H1 (cell line): ENCODE results near the gene HRCT1. TPM values are rescaled to one million over a fixed set of nuclear protein-coding genes. Genes with fewer than 3 reads are reported as not detected.

Experiments used
- CTCF ChIA-PET: fragments of 300-600 bp; sonication (Branson Sonifier 250); formaldehyde crosslinking; loops from one replicate; lab custom pipeline; 2021; ENCODE audit not compliant: partially characterized antibody; lab: Charles Lee
- POLR2A ChIA-PET: fragments of 300-600 bp; sonication (Branson Sonifier 250); formaldehyde crosslinking; loops from one replicate; lab custom pipeline; 2021; ENCODE audit warnings: inconsistent platforms; ENCODE audit not compliant: partially characterized antibody; lab: Charles Lee
- DNase-seq, 2 experiments: peaks; one replicate each; pipeline versions ENCODE4 v3.0.0 to v3.0.0-alpha.2; 2010 to 2022; ENCODE audit warnings: low spot score in 2 of 2, low read depth in 1 of 2, mixed read lengths in 1 of 2
- FAIRE-seq: peaks from 2 replicates; lab custom pipeline; 2011; peaks lifted over from hg19 to GRCh38; lab: Jason Lieb, UNC
- H2AFZ ChIP-seq: 2 replicates; pipeline ENCODE4 v1.8.1; 2012; ENCODE audit warnings: low read length, inconsistent platforms
- H2AK5ac ChIP-seq: 2 replicates; pipeline ENCODE4 v1.6.1; 2013; ENCODE audit warnings: low read depth, low read length
- H2BK120ac ChIP-seq: replicated peaks from 2 replicates; pipeline ENCODE3; 2013; ENCODE audit warnings: low read depth, low read length, inconsistent platforms
- H2BK12ac ChIP-seq: 2 replicates; pipeline ENCODE4 v1.6.1; 2013; ENCODE audit warnings: low read depth, low read length
- H2BK15ac ChIP-seq: 2 replicates; pipeline ENCODE4 v1.6.1; 2013; ENCODE audit warnings: low read length
- H2BK20ac ChIP-seq: 2 replicates; pipeline ENCODE4 v1.6.1; 2013; ENCODE audit warnings: low read length
- H2BK5ac ChIP-seq: 2 replicates; pipeline ENCODE4 v1.6.1; 2013; ENCODE audit warnings: low read depth, low read length
- H3K14ac ChIP-seq: 2 replicates; pipeline ENCODE4 v1.6.1; 2013; ENCODE audit warnings: inconsistent platforms; ENCODE audit not compliant: insufficient read length
- H3K18ac ChIP-seq: 2 replicates; pipeline ENCODE4 v1.6.1; 2013; ENCODE audit warnings: low read length; ENCODE audit errors: extremely low read depth
- H3K23ac ChIP-seq: 2 replicates; pipeline ENCODE4 v1.6.1; 2013; ENCODE audit warnings: inconsistent platforms; ENCODE audit not compliant: insufficient read length
- H3K23me2 ChIP-seq: 2 replicates; pipeline ENCODE4 v1.6.1; 2013; ENCODE audit warnings: low read depth, low read length
- H3K27ac ChIP-seq: 2 replicates; pipeline ENCODE4 v1.6.1; 2011; ENCODE audit warnings: low read depth, low read length, inconsistent platforms
- H3K27me3 ChIP-seq, 4 experiments: replicated peaks in 1 of 4; 1 replicate in 1 of 4; 2 replicates in 3 of 4; pipeline versions ENCODE4 v1.6.1 to v1.8.1; 2011 to 2013; ENCODE audit warnings: low read length in 3 of 4, mild to moderate bottlenecking in 3 of 4, inconsistent platforms in 2 of 4, mixed read lengths in 2 of 4, moderate library complexity in 1 of 4; ENCODE audit not compliant: control insufficient read depth in 3 of 4, insufficient read depth in 3 of 4; ENCODE audit errors: extremely low read depth in 1 of 4
- H3K36me3 ChIP-seq, 4 experiments: 2 replicates each; pipeline versions ENCODE4 v1.6.1 to v1.8.1; 2011 to 2013; ENCODE audit warnings: mild to moderate bottlenecking in 4 of 4, low read length in 3 of 4, moderate library complexity in 2 of 4, control low read depth in 1 of 4, inconsistent platforms in 1 of 4; ENCODE audit not compliant: insufficient read depth in 4 of 4, control insufficient read depth in 2 of 4
- H3K4ac ChIP-seq: replicated peaks from 2 replicates; pipeline ENCODE3; 2013; ENCODE audit warnings: low read length, low read depth, mixed read lengths, inconsistent platforms; ENCODE audit not compliant: insufficient read length
- H3K4me1 ChIP-seq, 4 experiments: replicated peaks in 1 of 4; 1 replicate in 1 of 4; 2 replicates in 3 of 4; pipeline versions ENCODE4 v1.6.1 to v1.8.1; 2011 to 2013; ENCODE audit warnings: low read length in 3 of 4, inconsistent platforms in 2 of 4, mixed read lengths in 1 of 4; ENCODE audit not compliant: insufficient read depth in 4 of 4, control insufficient read depth in 3 of 4
- H3K4me2 ChIP-seq, 2 experiments: 2 replicates each; pipeline versions ENCODE4 v1.6.1 to v1.8.1; 2011 to 2013; ENCODE audit warnings: low read depth in 2 of 2, low read length in 2 of 2, control low read depth in 1 of 2, inconsistent platforms in 1 of 2, mild to moderate bottlenecking in 1 of 2; ENCODE audit not compliant: insufficient read depth in 1 of 2
- H3K4me3 ChIP-seq, 4 experiments: fragments of 200-600, 300-600 bp in 1 of 4; sonication (generic), shearing (Covaris generic), sonication (Bioruptor Twin) in 1 of 4; 2 replicates each; pipeline versions ENCODE4 v1.5.1 to v1.8.1; 2011 to 2016; ENCODE audit warnings: low read length in 4 of 4, low read depth in 3 of 4, control low read depth in 2 of 4, inconsistent platforms in 2 of 4, mild to moderate bottlenecking in 2 of 4, mixed read lengths in 1 of 4, moderate library complexity in 1 of 4; ENCODE audit not compliant: insufficient read depth in 2 of 4; ENCODE audit errors: extremely low read depth in 1 of 4
- H3K56ac ChIP-seq: replicated peaks from 2 replicates; pipeline ENCODE3; 2013; ENCODE audit warnings: low read depth, mild to moderate bottlenecking, mixed read lengths, low read length, inconsistent platforms; ENCODE audit not compliant: insufficient read length
- H3K79me1 ChIP-seq: 2 replicates; pipeline ENCODE4 v1.6.1; 2013; ENCODE audit warnings: low read depth, low read length, control low read depth
- H3K79me2 ChIP-seq, 2 experiments: 2 replicates each; pipeline versions ENCODE4 v1.6.1 to v1.8.1; 2012 to 2013; ENCODE audit warnings: low read length in 2 of 2, mild to moderate bottlenecking in 2 of 2, inconsistent platforms in 1 of 2; ENCODE audit not compliant: insufficient read depth in 2 of 2, control insufficient read depth in 1 of 2
- H3K9ac ChIP-seq, 4 experiments: replicated peaks in 1 of 4; 1 replicate in 1 of 4; 2 replicates in 3 of 4; pipeline versions ENCODE4 v1.6.1 to v1.8.1; 2011 to 2013; ENCODE audit warnings: low read depth in 3 of 4, low read length in 3 of 4, control low read depth in 2 of 4, mild to moderate bottlenecking in 2 of 4, moderate library complexity in 2 of 4, inconsistent platforms in 1 of 4; ENCODE audit errors: extremely low read depth in 1 of 4
- H3K9me3 ChIP-seq, 2 experiments: 2 replicates each; pipeline versions ENCODE4 v1.6.1 to v1.8.1; 2012 to 2013; ENCODE audit warnings: mild to moderate bottlenecking in 2 of 2, moderate library complexity in 2 of 2, control low read depth in 1 of 2, inconsistent platforms in 1 of 2, low read depth in 1 of 2, low read length in 1 of 2, mixed read lengths in 1 of 2; ENCODE audit not compliant: insufficient read depth in 2 of 2
- H4K20me1 ChIP-seq, 2 experiments: replicated peaks in 1 of 2; 2 replicates each; pipeline versions ENCODE3 to v1.8.1; 2011 to 2013; ENCODE audit warnings: inconsistent platforms in 2 of 2, low read length in 2 of 2, mild to moderate bottlenecking in 1 of 2; ENCODE audit not compliant: insufficient read depth in 2 of 2, control insufficient read depth in 1 of 2
- H4K5ac ChIP-seq: 2 replicates; pipeline ENCODE4 v1.6.1; 2013; ENCODE audit warnings: low read length, low read depth, mixed read lengths, inconsistent platforms; ENCODE audit not compliant: insufficient read length
- H4K8ac ChIP-seq: 2 replicates; pipeline ENCODE4 v1.8.0; 2013; ENCODE audit warnings: mild to moderate bottlenecking, moderate library complexity, low read length, inconsistent platforms; ENCODE audit not compliant: insufficient read depth; ENCODE audit errors: extremely low read depth
- H4K91ac ChIP-seq: replicated peaks from 2 replicates; pipeline ENCODE3; 2013; ENCODE audit warnings: low read length, mixed read lengths, inconsistent platforms; ENCODE audit not compliant: insufficient read length
- CHD1 ChIP-seq: IDR thresholded peaks from 2 replicates; pipeline ENCODE4 v1.6.1; 2012; ENCODE audit warnings: low read depth, low read length, improper control_type of control experiment
- CTCF ChIP-seq, 3 experiments: IDR thresholded peaks; 1 replicate in 2 of 3; 2 replicates in 1 of 3; pipeline versions ENCODE4 v1.5.1 to v1.6.1; 2011; ENCODE audit warnings: low read length in 3 of 3, mild to moderate bottlenecking in 3 of 3, inconsistent platforms in 2 of 3, low read depth in 1 of 3, moderate library complexity in 1 of 3; ENCODE audit not compliant: insufficient read depth in 1 of 3; ENCODE audit errors: control extremely low read depth in 1 of 3
- E2F6 ChIP-seq: IDR thresholded peaks from 2 replicates; pipeline ENCODE4 v1.6.1; 2012; ENCODE audit warnings: inconsistent platforms
- EGR1 ChIP-seq: IDR thresholded peaks from 2 replicates; pipeline ENCODE4 v1.6.1; 2011; ENCODE audit warnings: low read depth, low read length, borderline replicate concordance
- KDM4A ChIP-seq: IDR thresholded peaks from one replicate; pipeline ENCODE4 v1.7.1; 2012; ENCODE audit warnings: low read depth, mild to moderate bottlenecking, moderate library complexity, low read length, inconsistent platforms; ENCODE audit not compliant: severe bottlenecking
- NANOG ChIP-seq: IDR thresholded peaks from 2 replicates; pipeline ENCODE4 v1.6.1; 2011; ENCODE audit warnings: low read length, low read depth, mild to moderate bottlenecking, inconsistent platforms; ENCODE audit not compliant: insufficient read depth, poor library complexity, severe bottlenecking
- TAF7 ChIP-seq: optimal IDR thresholded peaks from 2 replicates; pipeline ENCODE3; 2011; ENCODE audit warnings: low read depth, mild to moderate bottlenecking, inconsistent platforms, low read length, moderate library complexity, borderline replicate concordance
- WGBS, 2 experiments: shearing (Covaris generic) in 1 of 2; methylation state at CpG; one replicate each; pipeline versions ENCODE4 v1.1.6 to v1.1.7; 2013 to 2015; ENCODE audit warnings: low lambda C conversion rate in 2 of 2, mixed read lengths in 2 of 2, inconsistent platforms in 1 of 2, low coverage in 1 of 2, missing lambda C conversion rate in 1 of 2; ENCODE audit not compliant: insufficient replicate concordance in 2 of 2, insufficient coverage in 1 of 2, insufficient read length in 1 of 2; ENCODE audit errors: extremely low coverage in 1 of 2, missing lambda C conversion rate in 1 of 2; 5-methylcytosine and 5-hydroxymethylcytosine counted together
- polyA plus RNA-seq, 7 experiments: library from polyadenylated mRNA; depleted of rRNA in 3 of 7; stranded (reverse) in 5 of 7; unstranded in 2 of 7; fragments of >200 nt in 5 of 7; fragments of 200-250 nt in 2 of 7; gene quantifications; 1 replicate in 5 of 7; 2 replicates in 1 of 7; 4 replicates in 1 of 7; pipeline versions ENCODE4 v1.2.1 to v1.2.3, GENCODE V29; 2011 to 2013; ENCODE audit warnings: missing spikeins in 2 of 7, mixed read lengths in 2 of 7
- total RNA-seq: library from RNA; stranded (reverse); fragmentation: NEBNext Ultra II Directional; extraction: Animal tissue kit (Norgen Biotek cat#: 25700); gene quantifications from 2 replicates; pipeline ENCODE4 v1.2.1, GENCODE V29; 2021

HRCT1 gene
- total and polyA plus RNA-seq, 2 of the 8 experiments (the other 6 are each of a cell fraction or from before 2014, with no cell fraction given) = not detected

- no peak overlapping the region for H3K18ac ChIP-seq
- no peak overlapping the region for H3K27ac ChIP-seq
- H2BK12ac ChIP-seq = no peak overlapping the region
- H3K56ac ChIP-seq = no peak overlapping the region
- H2BK20ac ChIP-seq = no peak overlapping the region
- H4K91ac ChIP-seq = peak overlapping the region; percentile 67
- no peaks in the 10 kb centered on the region for H3K23me2 ChIP-seq
- POLR2A ChIA-PET = interaction anchor here (1.3 to 1.5 kb wide), 2 partner anchors 15 to 40 kb away, joined by 4 to 5 read pairs; partner anchors contain the start of gene HRCT1
- no peak overlapping the region for H3K9ac ChIP-seq
- H2AFZ ChIP-seq = peak overlapping the region; percentile 99
- H3K4me3 ChIP-seq = peak overlapping the region in 1 of 4 experiments; percentile 43; a peak in 3 of 8 replicates
- 29% methylated on average over 10 of the region's 10 CpGs; no CpG with 5 or more reads in 1 of the 2 experiments for WGBS, 2 experiments
- DNase-seq (peak; percentile 43 to 87), FAIRE-seq (peak; percentile 85)
- peaks cover 7 to 40% (median 28%) of the 10 kb centered on the region in 4 experiments for H3K27me3 ChIP-seq
- no peaks in the 10 kb centered on the region for H4K20me1 ChIP-seq
- H4K8ac ChIP-seq = peak overlapping the region; percentile 88; the same call in 1 of the 2 replicates
- no peak overlapping the region for H3K14ac ChIP-seq
- no peaks in the 10 kb centered on the region for H3K79me2 ChIP-seq
- CTCF ChIA-PET = interaction anchor here (0.6 to 3.9 kb wide), 36 partner anchors 10 to 251 kb away, joined by 3 to 29 read pairs (median 4); partner anchors contain the start of genes HRCT1 and SPAAR
- H3K36me3 ChIP-seq = no peaks in the 10 kb centered on the region
- H2BK5ac ChIP-seq = no peak overlapping the region
- H3K4ac ChIP-seq = no peak overlapping the region
- H2BK120ac ChIP-seq = no peak overlapping the region
- H3K23ac ChIP-seq = no peak overlapping the region
- H3K4me1 ChIP-seq = peaks cover 0 to 5% (median under 1%) of the 10 kb centered on the region in 4 experiments; a peak in 2 of 7 replicates
- 0 out of 2 replicates have a peak overlapping the region, but pooled peaks have one; percentile 10 for H2AK5ac ChIP-seq
- peak overlapping the region; percentile 36; the same call in 1 of the 2 replicates for H2BK15ac ChIP-seq
- H3K4me2 ChIP-seq = peak overlapping the region in 1 of 2 experiments; percentile 26; a peak in 3 of 4 replicates
- peak overlapping the region; percentile 58 for H4K5ac ChIP-seq
- H3K9me3 ChIP-seq = peaks cover 0 to 5% of the 10 kb centered on the region in 2 experiments; a peak in 1 of 4 replicates
- H3K79me1 ChIP-seq = no peaks in the 10 kb centered on the region
- TF ChIP-seq NANOG = no peak
- TF ChIP-seq EGR1 = peak; percentile 16; the same call in 1 of the 2 replicates
- 0 out of 2 replicates have a peak, but pooled peaks have one; percentile 30 for TF ChIP-seq E2F6
- TF ChIP-seq KDM4A = peak; percentile 25
- no peak for TF ChIP-seq TAF7
- peak; percentile 74 to 90 (median 84) for TF ChIP-seq CTCF (IDR thresholded peaks at IDR 0.05; ENCODE audit: control extremely low read depth in 1 of 3, insufficient read depth in 1 of 3, low read depth in 1 of 3, low read length in 3 of 3)
- TF ChIP-seq CHD1 = no peak
Measured at GRCh38 chr9:35945341-35946018, 39.5 kb downstream of the HRCT1 start.
